ENCODE results near the gene SDHAF2.

- TF ChIP-seq CTCF (IDR thresholded peaks at IDR 0.05 in 2 of 3, conservative IDR thresholded peaks at IDR 0.05 in 1 of 3; ENCODE audit: borderline replicate concordance in 1 of 3, insufficient read depth in 1 of 3, low read depth in 2 of 3, low read length in 2 of 3) (no peak), ZNF274 (IDR thresholded peaks at IDR 0.05; ENCODE audit: low read depth, low read length) (no peak), SRF (IDR thresholded peaks at IDR 0.05; ENCODE audit: low read depth) (no peak), POLR2AphosphoS5 (IDR thresholded peaks at IDR 0.05; ENCODE audit: low read depth, low read length) (no peak), JUND (IDR thresholded peaks at IDR 0.05) (no peak), EZH2 (IDR thresholded peaks at IDR 0.05) (no peak), ZBTB33 (IDR thresholded peaks at IDR 0.05; ENCODE audit: extremely low read depth, insufficient replicate concordance, low read length) (no peak)
Observed at GRCh38 chr11:61481806-61482205, 51.9 kb downstream of the SDHAF2 start.
